GM19467 (cell line): ENCODE results near the gene CT45A9.
"Not testable (repeated sequence)": the region's sequence is repeated elsewhere in the genome, so short reads cannot be mapped to it uniquely, and the experiment has no call there.

ENCODE experiments used
- ATAC-seq: cut with Tn5 transposase; IDR thresholded peaks from one replicate; pipeline ENCODE4 v1.9.1; 2021; ENCODE audit warnings: mild to moderate bottlenecking, moderate library complexity; ENCODE audit not compliant: unreplicated experiment

Gene CT45A9, protein sequence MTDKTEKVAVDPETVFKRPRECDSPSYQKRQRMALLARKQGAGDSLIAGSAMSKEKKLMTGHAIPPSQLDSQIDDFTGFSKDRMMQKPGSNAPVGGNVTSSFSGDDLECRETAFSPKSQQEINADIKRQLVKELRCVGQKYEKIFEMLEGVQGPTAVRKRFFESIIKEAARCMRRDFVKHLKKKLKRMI

GRCh38 chrX:135871712-135872111 is at the start of gene CT45A9:
Gene CT45A9 (minus strand): TSS chrX:135871812. CDS start chrX:135868061, 3,751 bp downstream.
- not testable (repeated sequence) for ATAC-seq

DNA sequence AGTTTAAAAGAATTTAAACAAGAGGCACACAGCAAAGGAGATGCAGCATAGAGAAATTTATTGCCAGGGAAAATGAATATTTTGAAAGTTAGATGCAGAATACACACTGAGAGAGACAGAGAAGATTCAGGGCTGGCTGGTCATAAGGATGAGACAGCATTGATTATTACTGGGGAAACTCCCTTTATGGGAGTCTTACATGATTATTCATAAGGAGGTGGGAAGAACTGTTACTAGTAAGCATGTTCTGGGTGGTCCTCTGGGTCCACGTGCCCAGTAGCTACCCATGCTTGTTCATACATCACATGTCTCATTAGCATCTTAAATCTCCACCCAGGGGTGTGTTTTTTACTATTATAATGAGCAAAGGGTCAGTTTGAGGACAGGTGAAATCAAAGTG is 48.9 kb upstream of the CT45A9 start:
- not testable (repeated sequence) for ATAC-seq

DNA sequence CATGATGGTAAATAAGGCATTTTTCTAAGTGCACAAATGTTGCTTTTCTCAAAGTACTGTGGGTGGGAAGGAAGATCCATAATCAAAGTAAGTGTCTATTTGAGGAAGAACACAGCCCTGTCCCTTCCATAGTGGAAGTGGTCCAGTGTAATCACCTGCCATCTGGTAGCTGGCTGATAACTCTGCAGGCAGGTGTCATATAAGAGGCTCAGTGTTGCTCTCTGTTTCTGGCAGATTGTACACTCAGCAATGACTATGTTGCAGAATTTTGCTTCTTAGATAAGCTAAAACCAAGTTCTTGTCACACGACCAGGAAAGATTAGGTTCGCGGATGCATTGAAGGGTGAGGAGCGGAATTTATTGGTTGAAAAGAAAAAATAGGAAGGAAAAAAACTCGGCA is 42.8 kb upstream of the CT45A9 start:
- no peak for ATAC-seq

GRCh38 chrX:135910251-135910650 is 38.6 kb upstream of the CT45A9 start:
- ATAC-seq = no peak

GRCh38 chrX:135893294-135893817 is 21.7 kb upstream of the CT45A9 start, which contains the start of the genes CT45A10 and SAGE1:
Gene CT45A10 (minus strand): TSS chrX:135893444. CDS start chrX:135885344, 8,100 bp downstream.
Gene SAGE1 (plus strand): TSS chrX:135893716. CDS start chrX:135896243, 2,527 bp downstream.
- ATAC-seq = no peak

- no peak for ATAC-seq
These were observed 21.2 kb upstream of the CT45A9 start for GRCh38 chrX:135892781-135893180.

GRCh38 chrX:135890087-135890585 is 18.5 kb upstream of the CT45A9 start:
- ATAC-seq = no peak

GRCh38 chrX:135888976-135889375 is 17.4 kb upstream of the CT45A9 start:
- ATAC-seq = not testable (repeated sequence)

DNA sequence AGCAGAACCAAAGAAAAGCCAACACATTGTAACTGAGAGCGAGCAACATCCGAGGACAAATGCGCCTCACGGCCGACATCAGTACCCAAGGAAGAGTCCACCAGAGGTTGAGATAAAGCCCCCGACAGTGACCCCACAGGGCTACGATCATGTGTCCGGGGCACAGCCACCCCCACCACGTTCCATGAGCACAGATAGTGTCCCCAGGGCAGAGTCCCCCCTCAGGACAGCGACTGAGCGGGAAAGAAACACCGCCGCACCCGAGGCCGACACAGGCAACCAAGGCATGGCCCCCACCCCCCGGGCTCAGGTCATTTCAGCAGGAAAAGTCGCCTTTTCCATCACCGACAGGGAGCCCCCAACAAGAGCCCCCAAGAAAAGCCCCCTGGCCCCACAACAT is 16.6 kb upstream of the CT45A9 start:
- ATAC-seq = not testable (repeated sequence)

DNA sequence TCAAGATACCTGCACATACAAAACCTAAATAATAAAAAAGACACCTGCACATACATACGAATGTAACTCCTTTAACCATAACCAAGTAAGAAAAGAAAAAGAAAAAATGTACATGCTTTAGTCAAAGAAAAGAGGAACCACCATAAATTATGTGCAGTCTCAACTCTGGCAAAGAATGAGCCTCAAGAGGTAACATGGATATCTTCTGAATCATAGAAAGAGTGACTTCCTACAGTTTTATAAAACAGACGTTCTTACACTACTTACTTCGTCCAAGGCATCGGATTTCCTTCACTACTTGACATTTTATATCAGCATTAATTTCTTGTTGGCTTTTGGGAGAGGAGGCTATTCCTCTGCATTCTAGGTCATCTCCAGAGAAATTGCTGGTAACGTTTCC is 11.1 kb upstream of the CT45A9 start:
- ATAC-seq = not testable (repeated sequence)

- ATAC-seq = not testable (repeated sequence)
These were observed 17.2 kb downstream of the CT45A9 start, which contains the start of gene CT45A8 for GRCh38 chrX:135854438-135854837. Gene CT45A8 (minus strand): TSS chrX:135854538. CDS start chrX:135850783, 3,755 bp downstream.

DNA sequence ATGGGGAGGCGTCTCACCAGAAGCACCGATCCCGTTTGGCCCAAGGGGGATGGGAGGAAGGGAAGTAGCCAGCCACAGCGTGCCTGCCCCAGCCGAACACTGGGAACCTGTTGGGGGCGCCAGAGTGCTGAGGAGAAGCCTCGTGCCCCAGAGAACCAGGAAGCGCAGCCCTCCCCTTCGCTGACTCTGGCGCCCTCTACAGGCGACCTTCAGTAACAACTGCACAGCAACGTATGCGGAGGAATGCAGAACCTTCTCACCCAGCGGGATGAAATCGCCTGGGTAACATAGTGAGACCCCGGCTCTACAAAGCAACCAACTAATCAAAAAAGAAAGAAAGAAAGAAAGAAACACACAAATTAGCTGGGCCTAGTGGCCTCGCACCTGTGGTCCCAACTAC is 34.4 kb downstream of the CT45A9 start, which contains the start of gene CT45A7:
CT45A7 (minus strand) TSS at position 101 of the 400 bp plus-strand sequence. CDS start 3,747 bp downstream, outside the sequence.
- ATAC-seq = not testable (repeated sequence)

DNA sequence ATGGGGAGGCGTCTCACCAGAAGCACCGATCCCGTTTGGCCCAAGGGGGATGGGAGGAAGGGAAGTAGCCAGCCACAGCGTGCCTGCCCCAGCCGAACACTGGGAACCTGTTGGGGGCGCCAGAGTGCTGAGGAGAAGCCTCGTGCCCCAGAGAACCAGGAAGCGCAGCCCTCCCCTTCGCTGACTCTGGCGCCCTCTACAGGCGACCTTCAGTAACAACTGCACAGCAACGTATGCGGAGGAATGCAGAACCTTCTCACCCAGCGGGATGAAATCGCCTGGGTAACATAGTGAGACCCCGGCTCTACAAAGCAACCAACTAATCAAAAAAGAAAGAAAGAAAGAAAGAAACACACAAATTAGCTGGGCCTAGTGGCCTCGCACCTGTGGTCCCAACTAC is 51.7 kb downstream of the CT45A9 start, which contains the start of gene CT45A2:
CT45A2 (minus strand) TSS at position 101 of the 400 bp plus-strand sequence. CDS start 3,747 bp downstream, outside the sequence.
- ATAC-seq = not testable (repeated sequence)
